GM12878 (cell line): ENCODE results near the gene LIPE. TPM values are rescaled to one million over a fixed set of nuclear protein-coding genes. Genes with fewer than 3 reads are reported as not detected.

ENCODE experiments used
- ATAC-seq: fragments of 200-7000 bp; cut with Tn5 transposase; 3 replicates; pipeline ENCODE4 v1.9.1; 2020; ENCODE audit warnings: mild to moderate bottlenecking, moderate library complexity
- BruUV-seq: library from RNA; stranded (reverse); fragments of 400-500 nt; replicated peaks from 2 replicates; lab custom pipeline; 2021; lab: Mats Ljungman, UMichigan
- CTCF ChIA-PET: fragments of 300-600 bp; sonication (Branson Sonifier 250); formaldehyde crosslinking; extraction: SDS; loops from one replicate; lab custom pipeline; 2021; ENCODE audit warnings: inconsistent platforms; lab: Yijun Ruan, JAX
- POLR2A ChIA-PET: fragments of 350-600 bp; formaldehyde crosslinking; extraction: SDS; loops from one replicate; lab custom pipeline; 2021; ENCODE audit warnings: inconsistent platforms; lab: Charles Lee
- RAD21 ChIA-PET: fragments of 300-600 bp; sonication (Branson Sonifier 250); formaldehyde crosslinking; loops from one replicate; lab custom pipeline; 2023; ENCODE audit warnings: antibody characterized with exemption; ENCODE audit not compliant: unreplicated experiment; lab: Charles Lee
- SMC1A ChIA-PET: fragments of 300-600 bp; sonication (Branson Sonifier 250); formaldehyde crosslinking; loops from one replicate; lab custom pipeline; 2023; ENCODE audit not compliant: unreplicated experiment, uncharacterized antibody; lab: Charles Lee
- DNase-seq: peaks from one replicate; pipeline ENCODE4 v3.0.0-alpha.2; 2011; ENCODE audit warnings: low read depth, low spot score
- FAIRE-seq: peaks from 3 replicates; lab custom pipeline; 2011; peaks lifted over from hg19 to GRCh38; lab: Jason Lieb, UNC
- H2AFZ ChIP-seq: 2 replicates; pipeline ENCODE4 v1.6.0; 2011; ENCODE audit warnings: low read depth, low read length, control low read depth; ENCODE audit not compliant: control insufficient read depth
- H3K27ac ChIP-seq: 2 replicates; pipeline ENCODE4 v1.5.1; 2011; ENCODE audit warnings: control low read depth; ENCODE audit not compliant: control insufficient read depth, insufficient read depth
- H3K27me3 ChIP-seq, 2 experiments: replicated peaks in 1 of 2; 2 replicates each; pipeline versions ENCODE4 v1.6.0 to v1.6.1; 2011; ENCODE audit warnings: low read length in 1 of 2; ENCODE audit not compliant: control insufficient read depth in 2 of 2, insufficient read depth in 2 of 2
- H3K36me3 ChIP-seq, 2 experiments: 2 replicates each; pipeline ENCODE4 v1.5.1; 2011; ENCODE audit warnings: low read length in 1 of 2; ENCODE audit not compliant: control insufficient read depth in 2 of 2, insufficient read depth in 2 of 2
- H3K4me1 ChIP-seq: 2 replicates; pipeline ENCODE4 v1.6.1; 2011; ENCODE audit warnings: mild to moderate bottlenecking, low read length, moderate library complexity, mixed read lengths; ENCODE audit not compliant: control insufficient read depth, insufficient read depth
- H3K4me2 ChIP-seq: 2 replicates; pipeline ENCODE4 v1.6.0; 2011; ENCODE audit warnings: control low read depth; ENCODE audit not compliant: control insufficient read depth, insufficient read depth
- H3K4me3 ChIP-seq: fragments of 200-600 bp; sonication (generic); 2 replicates; pipeline ENCODE4 v1.5.1; 2016
- H3K79me2 ChIP-seq: 2 replicates; pipeline ENCODE4 v1.6.0; 2011; ENCODE audit warnings: low read length; ENCODE audit not compliant: control insufficient read depth, insufficient read depth
- H3K9ac ChIP-seq: 2 replicates; pipeline ENCODE4 v1.8.0; 2011; ENCODE audit warnings: low read length, control low read depth, mixed read lengths; ENCODE audit not compliant: control insufficient read depth, insufficient read depth
- H3K9me3 ChIP-seq: replicated peaks from 3 replicates; pipeline ENCODE4 v1.5.1; 2011; ENCODE audit warnings: mild to moderate bottlenecking, low read length; ENCODE audit not compliant: control insufficient read depth, insufficient read depth
- H4K20me1 ChIP-seq: 2 replicates; pipeline ENCODE4 v1.6.0; 2011; ENCODE audit not compliant: control insufficient read depth, insufficient read depth
- EP300 ChIP-seq, 2 experiments: fragments of 150-350 bp in 1 of 2; IDR thresholded peaks; 2 replicates each; pipeline ENCODE4 v1.6.1; 2011 to 2012; ENCODE audit warnings: low read depth in 2 of 2, low read length in 2 of 2, borderline replicate concordance in 1 of 2, improper control_type of control experiment in 1 of 2, inconsistent platforms in 1 of 2; ENCODE audit not compliant: control insufficient read depth in 1 of 2
- RFX5 ChIP-seq: IDR thresholded peaks from 2 replicates; pipeline ENCODE4 v1.6.1; 2011; ENCODE audit warnings: low read depth, low read length, improper control_type of control experiment
- STAT3 ChIP-seq: IDR thresholded peaks from 2 replicates; pipeline ENCODE4 v1.6.1; 2011; ENCODE audit warnings: low read depth, low read length, improper control_type of control experiment
- TBL1XR1 ChIP-seq: IDR thresholded peaks from 2 replicates; pipeline ENCODE4 v1.6.1; 2012; ENCODE audit warnings: low read depth, low read length, improper control_type of control experiment
- WGBS: methylation state at CpG from one replicate; pipeline ENCODE4 v1.1.6; 2016; ENCODE audit warnings: low lambda C conversion rate; ENCODE audit not compliant: insufficient replicate concordance, insufficient coverage; ENCODE audit errors: missing lambda C conversion rate; 5-methylcytosine and 5-hydroxymethylcytosine counted together
- in situ Hi-C: fragments of 300-500 bp; cut with MboI; formaldehyde crosslinking; loops from 9 replicates; pipeline ENCODE4 v1.14.3; 2018; ENCODE audit warnings: mixed read lengths
- intact Hi-C: fragments of 100-400 bp; cut with micrococcal nuclease; formaldehyde crosslinking; loops from one replicate; pipeline ENCODE4 v1.14.2; 2022; ENCODE audit not compliant: unreplicated experiment
- polyA plus RNA-seq, 11 experiments: library from polyadenylated mRNA; depleted of rRNA in 4 of 11; unstranded in 6 of 11; stranded (reverse) in 5 of 11; fragments of >200 nt; fragmentation: Nextera tagmentation in 4 of 11; fragmentation: Illumina TruSeq in 1 of 11; extraction: Ambion mirVana in 4 of 11; extraction: Trizol in 1 of 11; gene quantifications; 1 replicate in 1 of 11; 2 replicates in 10 of 11; pipeline versions ENCODE4 v1.2.1 to v1.2.3, GENCODE V29; 2011 to 2016; ENCODE audit warnings: inconsistent platforms in 2 of 11, missing spikeins in 2 of 11, low read depth in 1 of 11
- total RNA-seq, 4 experiments: library from RNA; depleted of rRNA in 3 of 4; stranded (reverse); fragments of >200 nt in 3 of 4; fragmentation: Illumina TruSeq in 1 of 4; extraction: Trizol in 1 of 4; gene quantifications; 2 replicates each; pipeline versions ENCODE4 v1.2.1 to v1.2.3, GENCODE V29; 2013 to 2021
- TF ChIP-seq, protein P1 (sequence below): fragments of 450-650 bp; IDR thresholded peaks from 2 replicates; pipeline ENCODE4 v1.6.1; 2018; ENCODE audit warnings: mild to moderate bottlenecking, low read depth, moderate library complexity; ENCODE audit not compliant: partially characterized antibody
- TF ChIP-seq, protein P2 (sequence below), 3 experiments: IDR thresholded peaks in 2 of 3; conservative IDR thresholded peaks in 1 of 3; 2 replicates each; pipeline ENCODE4 v1.5.1; 2011; ENCODE audit warnings: low read depth in 3 of 3, low read length in 3 of 3, mild to moderate bottlenecking in 3 of 3, control low read depth in 2 of 3, moderate library complexity in 2 of 3, inconsistent platforms in 1 of 3, mixed read lengths in 1 of 3; ENCODE audit not compliant: control insufficient read depth in 2 of 3, insufficient read depth in 1 of 3; ENCODE audit errors: extremely low read depth in 1 of 3

LIPE gene
- total and polyA plus RNA-seq, 10 of the 15 experiments (the other 5 are each of a cell fraction or from before 2014, with no cell fraction given): 0.02 to 33.3 (median 9.5) TPM

GRCh38 chr19:42389899-42390298 lies 37.3 kb downstream of the LIPE start, which contains the start of gene CNFN:
CNFN (minus strand) TSS chr19:42390297; CDS start chr19:42389037, 1,260 bp downstream.
- H3K27ac ChIP-seq: no peak within 1 kb of the TSS
- H3K4me3 ChIP-seq: no peak within 1 kb of the TSS
- TF ChIP-seq, protein P1, sequence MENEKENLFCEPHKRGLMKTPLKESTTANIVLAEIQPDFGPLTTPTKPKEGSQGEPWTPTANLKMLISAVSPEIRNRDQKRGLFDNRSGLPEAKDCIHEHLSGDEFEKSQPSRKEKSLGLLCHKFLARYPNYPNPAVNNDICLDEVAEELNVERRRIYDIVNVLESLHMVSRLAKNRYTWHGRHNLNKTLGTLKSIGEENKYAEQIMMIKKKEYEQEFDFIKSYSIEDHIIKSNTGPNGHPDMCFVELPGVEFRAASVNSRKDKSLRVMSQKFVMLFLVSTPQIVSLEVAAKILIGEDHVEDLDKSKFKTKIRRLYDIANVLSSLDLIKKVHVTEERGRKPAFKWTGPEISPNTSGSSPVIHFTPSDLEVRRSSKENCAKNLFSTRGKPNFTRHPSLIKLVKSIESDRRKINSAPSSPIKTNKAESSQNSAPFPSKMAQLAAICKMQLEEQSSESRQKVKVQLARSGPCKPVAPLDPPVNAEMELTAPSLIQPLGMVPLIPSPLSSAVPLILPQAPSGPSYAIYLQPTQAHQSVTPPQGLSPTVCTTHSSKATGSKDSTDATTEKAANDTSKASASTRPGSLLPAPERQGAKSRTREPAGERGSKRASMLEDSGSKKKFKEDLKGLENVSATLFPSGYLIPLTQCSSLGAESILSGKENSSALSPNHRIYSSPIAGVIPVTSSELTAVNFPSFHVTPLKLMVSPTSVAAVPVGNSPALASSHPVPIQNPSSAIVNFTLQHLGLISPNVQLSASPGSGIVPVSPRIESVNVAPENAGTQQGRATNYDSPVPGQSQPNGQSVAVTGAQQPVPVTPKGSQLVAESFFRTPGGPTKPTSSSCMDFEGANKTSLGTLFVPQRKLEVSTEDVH: no peak
- TF ChIP-seq, protein P2, sequence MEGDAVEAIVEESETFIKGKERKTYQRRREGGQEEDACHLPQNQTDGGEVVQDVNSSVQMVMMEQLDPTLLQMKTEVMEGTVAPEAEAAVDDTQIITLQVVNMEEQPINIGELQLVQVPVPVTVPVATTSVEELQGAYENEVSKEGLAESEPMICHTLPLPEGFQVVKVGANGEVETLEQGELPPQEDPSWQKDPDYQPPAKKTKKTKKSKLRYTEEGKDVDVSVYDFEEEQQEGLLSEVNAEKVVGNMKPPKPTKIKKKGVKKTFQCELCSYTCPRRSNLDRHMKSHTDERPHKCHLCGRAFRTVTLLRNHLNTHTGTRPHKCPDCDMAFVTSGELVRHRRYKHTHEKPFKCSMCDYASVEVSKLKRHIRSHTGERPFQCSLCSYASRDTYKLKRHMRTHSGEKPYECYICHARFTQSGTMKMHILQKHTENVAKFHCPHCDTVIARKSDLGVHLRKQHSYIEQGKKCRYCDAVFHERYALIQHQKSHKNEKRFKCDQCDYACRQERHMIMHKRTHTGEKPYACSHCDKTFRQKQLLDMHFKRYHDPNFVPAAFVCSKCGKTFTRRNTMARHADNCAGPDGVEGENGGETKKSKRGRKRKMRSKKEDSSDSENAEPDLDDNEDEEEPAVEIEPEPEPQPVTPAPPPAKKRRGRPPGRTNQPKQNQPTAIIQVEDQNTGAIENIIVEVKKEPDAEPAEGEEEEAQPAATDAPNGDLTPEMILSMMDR (IDR thresholded peaks at IDR 0.05 in 2 of 3, conservative IDR thresholded peaks at IDR 0.05 in 1 of 3; ENCODE audit: control insufficient read depth in 2 of 3, extremely low read depth in 1 of 3, insufficient read depth in 1 of 3, low read depth in 3 of 3, low read length in 3 of 3): no peak
- TF ChIP-seq TBL1XR1 (no peak), STAT3 (no peak), RFX5 (no peak), EP300 (IDR thresholded peaks at IDR 0.05; ENCODE audit: borderline replicate concordance in 1 of 2, control insufficient read depth in 1 of 2, low read depth in 2 of 2, low read length in 2 of 2) (no peak)
- H3K4me2 ChIP-seq: no peak within 1 kb of the TSS
- 38% methylated on average over 10 of the region's 12 CpGs for WGBS
- RAD21 ChIA-PET: no interaction called here
- H4K20me1 ChIP-seq: no peaks in the 10 kb centered on the region
- ATAC-seq (no peak), FAIRE-seq (no peak), DNase-seq (no peak)
- no peaks in the 10 kb centered on the region for H3K9me3 ChIP-seq
- no peak within 1 kb of the TSS for H3K9ac ChIP-seq
- SMC1A ChIA-PET: interaction anchor here (0.5 kb wide), 1 partner anchor 533 kb away, joined by 3 read pairs; no protein-coding TSS in a partner anchor
- intact Hi-C loops: no loop called here
- no peaks in the 10 kb centered on the region for H3K79me2 ChIP-seq
- POLR2A ChIA-PET: no interaction called here
- H3K36me3 ChIP-seq: no peaks in the 10 kb centered on the region
- H3K4me1 ChIP-seq: no peaks in the 10 kb centered on the region
- no TSS peak for BruUV-seq
- H2AFZ ChIP-seq: no peak within 1 kb of the TSS
- H3K27me3 ChIP-seq: peaks cover 0 to 2% of the 10 kb centered on the region in 2 experiments; a peak in 2 of 4 replicates
- CTCF ChIA-PET: no interaction called here
- in situ Hi-C loops: no loop called here
